ENCODE measurements around the gene PTRHD1.
"Not testable (repeated sequence)": the region's sequence is repeated elsewhere in the genome, so short reads cannot be mapped to it uniquely, and the experiment has no call there.

PTRHD1 gene

GRCh38 chr2:24792874-24793760 lies at the start of gene PTRHD1, which contains the start of gene CENPO:
Gene PTRHD1 (minus strand): TSS chr2:24793391. CDS start chr2:24793377, 14 bp downstream.
Gene CENPO (plus strand): TSS chr2:24793425. CDS start chr2:24793920, 495 bp downstream.
- DNase-seq: peak; percentile 90 to 91

- DNase-seq: no peak
Observed at GRCh38 chr2:24842081-24843050, 49.2 kb upstream of the PTRHD1 start.

GRCh38 chr2:24840962-24841945 lies 48.1 kb upstream of the PTRHD1 start:
- no peak for DNase-seq

GRCh38 chr2:24840164-24840869 lies 47.1 kb upstream of the PTRHD1 start:
- no peak for DNase-seq

- no peak for DNase-seq
Observed at GRCh38 chr2:24839729-24840128, 46.5 kb upstream of the PTRHD1 start.

GRCh38 chr2:24838541-24838940 lies 45.4 kb upstream of the PTRHD1 start:
- DNase-seq: no peak

GRCh38 chr2:24837996-24838513 lies 44.9 kb upstream of the PTRHD1 start:
- no peak for DNase-seq

- DNase-seq: no peak
Observed at GRCh38 chr2:24836706-24837105, 43.5 kb upstream of the PTRHD1 start.

GRCh38 chr2:24836206-24836605 lies 43.0 kb upstream of the PTRHD1 start:
- no peak for DNase-seq

GRCh38 chr2:24835411-24835810 lies 42.2 kb upstream of the PTRHD1 start:
- not testable (repeated sequence) for DNase-seq

GRCh38 chr2:24834733-24835395 lies 41.7 kb upstream of the PTRHD1 start:
- no peak for DNase-seq

- DNase-seq: no peak
Observed at GRCh38 chr2:24833821-24834732, 40.9 kb upstream of the PTRHD1 start.

- DNase-seq: no peak
Observed at GRCh38 chr2:24832931-24833701, 39.9 kb upstream of the PTRHD1 start.

- DNase-seq: no peak
Observed at GRCh38 chr2:24832521-24832920, 39.3 kb upstream of the PTRHD1 start.

- no peak for DNase-seq
Observed at GRCh38 chr2:24832073-24832461, 38.9 kb upstream of the PTRHD1 start.

GRCh38 chr2:24831221-24832072 lies 38.3 kb upstream of the PTRHD1 start:
- no peak for DNase-seq

- DNase-seq: no peak
Observed at GRCh38 chr2:24830786-24831185, 37.6 kb upstream of the PTRHD1 start.

GRCh38 chr2:24830351-24830750 lies 37.2 kb upstream of the PTRHD1 start:
- no peak for DNase-seq

All from stimulated activated CD4-positive, alpha-beta T cell treated with anti-CD3 and anti-CD28 coated beads, Interleukin-2, amount 100 ng/mL, for 48 hours (primary cell).